Medulla oblongata (tissue), 1 donor: ENCODE results near the gene CDH22.

ENCODE experiments used
- DNase-seq: peaks from one replicate; pipeline ENCODE4 v3.0.0-alpha.2; 2015; ENCODE audit errors: extremely low spot score

CDH22 gene

DNA sequence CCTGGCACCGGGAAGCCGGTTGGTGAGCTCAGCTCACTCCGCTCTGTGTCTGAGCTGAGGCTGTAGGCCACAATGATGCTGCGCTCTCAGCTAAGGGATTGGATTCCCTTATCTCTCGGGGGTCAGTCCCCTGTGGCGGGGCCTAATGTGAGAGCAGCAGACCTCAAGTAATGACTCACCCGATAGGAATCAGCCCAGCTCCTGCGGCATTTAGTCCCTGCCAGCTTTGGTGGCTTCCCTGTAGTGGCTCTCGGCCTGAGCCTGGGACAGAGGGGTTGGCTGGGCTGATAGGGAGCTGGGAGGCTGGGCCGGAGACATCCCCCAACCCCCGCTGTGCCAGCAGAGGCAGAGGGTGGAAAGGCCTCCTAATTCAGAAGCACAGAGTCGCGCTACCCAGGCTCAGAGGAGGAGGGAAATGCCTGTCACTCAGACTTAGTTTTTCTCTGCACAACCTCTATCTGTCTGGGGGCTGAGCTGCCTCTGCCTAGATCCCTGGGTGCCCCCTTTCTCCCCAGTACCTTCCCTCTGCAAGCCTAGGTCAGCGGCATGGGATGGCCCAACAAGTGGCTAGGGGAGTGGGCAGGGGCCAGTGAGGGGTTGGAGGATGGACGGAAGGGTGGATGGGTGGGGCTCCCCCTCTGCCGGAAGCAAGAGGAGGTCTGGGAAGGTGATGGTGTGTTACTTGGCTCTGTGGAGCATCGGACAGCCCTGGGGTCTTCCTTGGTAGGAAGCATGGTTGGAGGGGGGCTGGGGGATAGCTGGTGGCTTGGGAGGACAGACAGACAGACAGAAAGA lies 92.2 kb downstream of the CDH22 start:
- no peak for DNase-seq

DNA sequence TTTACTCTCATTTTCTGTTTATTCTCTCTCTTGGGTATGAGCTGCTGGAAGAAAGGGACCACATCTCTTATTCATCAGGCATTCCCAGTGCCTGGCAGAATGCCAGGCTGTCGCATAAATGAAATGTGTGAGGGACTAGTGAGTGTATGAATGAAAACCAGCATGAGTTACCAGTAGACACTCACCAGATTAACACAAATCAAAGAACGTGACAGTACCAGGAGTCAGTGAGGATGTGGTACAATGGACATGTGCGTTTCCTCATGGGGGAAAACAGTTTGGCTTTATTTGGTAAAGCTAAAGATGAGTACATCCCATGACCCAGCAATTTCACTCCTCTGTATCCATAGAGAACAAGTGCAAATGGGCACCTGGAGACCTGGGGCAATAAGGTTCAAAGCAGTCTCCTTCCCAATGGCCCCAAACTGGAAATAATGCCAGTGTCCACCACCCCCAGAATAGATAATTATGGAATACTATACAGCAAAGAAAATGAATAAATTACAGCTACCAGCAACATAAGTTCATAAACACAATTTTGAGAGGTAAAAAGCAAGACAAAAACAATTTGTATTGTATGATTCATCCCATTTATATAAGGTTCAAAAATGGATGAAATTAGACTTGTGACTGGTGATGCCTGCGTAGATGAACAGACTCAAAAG lies 93.3 kb downstream of the CDH22 start:
- peak; percentile 54 for DNase-seq

DNA sequence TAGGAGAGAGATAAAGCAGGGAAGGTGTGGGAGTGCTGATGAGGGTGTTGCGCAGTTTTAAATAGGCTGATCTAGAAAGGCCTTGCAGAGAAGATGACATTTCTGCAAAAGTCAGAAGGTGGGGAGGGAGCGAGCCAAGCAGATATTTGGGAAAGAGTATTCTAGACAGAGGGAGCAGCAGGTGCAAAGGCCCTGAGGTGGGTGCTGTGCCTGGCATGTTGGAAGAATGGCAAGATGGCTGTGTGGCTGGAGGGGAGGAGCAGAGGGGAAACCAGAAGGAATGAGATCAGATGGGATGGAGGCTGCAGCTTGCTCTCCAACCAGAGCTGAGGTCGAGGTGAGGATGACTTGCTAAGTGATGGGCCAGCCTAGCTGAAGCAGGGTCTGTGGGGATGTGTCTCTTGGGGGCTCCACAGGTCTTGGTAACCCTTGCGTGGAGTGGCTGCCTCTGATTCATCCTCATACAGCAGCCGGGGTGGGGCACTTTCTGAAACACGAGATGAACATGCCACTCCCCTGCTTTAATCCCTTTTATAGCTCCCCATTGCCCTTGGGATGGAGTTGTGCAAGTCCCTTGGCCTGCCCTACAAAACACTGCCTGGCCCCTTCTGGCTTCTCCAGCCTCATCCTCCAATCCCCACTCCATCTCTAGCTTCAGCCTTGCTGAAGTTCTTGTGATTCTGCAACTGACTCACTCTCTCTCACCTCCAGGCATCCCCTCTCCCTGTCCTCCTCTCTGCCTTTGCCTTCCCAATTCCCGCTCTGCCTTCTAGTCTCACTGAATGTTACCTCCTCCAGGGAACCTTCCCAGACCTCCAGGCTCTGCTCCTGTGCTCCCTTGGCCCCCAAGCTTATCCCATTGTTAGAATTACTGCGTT lies 94.1 kb downstream of the CDH22 start:
- DNase-seq, result no peak

DNA sequence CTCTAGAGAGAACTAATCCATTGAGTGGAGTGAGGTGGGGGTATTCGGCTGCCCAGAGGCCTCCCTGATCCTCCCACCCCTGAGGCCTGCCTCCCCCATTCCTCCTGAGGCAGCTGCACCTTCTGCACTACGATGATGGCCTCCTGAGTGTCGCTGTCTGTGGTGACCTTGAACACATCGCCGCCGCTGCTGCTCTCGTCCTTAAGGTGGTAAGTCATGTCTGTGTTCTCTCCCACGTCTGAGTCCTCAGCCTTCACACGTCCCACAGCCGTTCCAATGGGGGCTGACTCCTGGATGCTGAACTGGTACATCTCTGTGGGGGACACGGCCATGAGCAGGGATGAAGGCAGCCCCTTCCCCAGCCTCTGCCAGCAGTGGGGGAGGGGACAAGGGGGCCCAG lies 95.4 kb downstream of the CDH22 start:
- DNase-seq, result no peak

DNA sequence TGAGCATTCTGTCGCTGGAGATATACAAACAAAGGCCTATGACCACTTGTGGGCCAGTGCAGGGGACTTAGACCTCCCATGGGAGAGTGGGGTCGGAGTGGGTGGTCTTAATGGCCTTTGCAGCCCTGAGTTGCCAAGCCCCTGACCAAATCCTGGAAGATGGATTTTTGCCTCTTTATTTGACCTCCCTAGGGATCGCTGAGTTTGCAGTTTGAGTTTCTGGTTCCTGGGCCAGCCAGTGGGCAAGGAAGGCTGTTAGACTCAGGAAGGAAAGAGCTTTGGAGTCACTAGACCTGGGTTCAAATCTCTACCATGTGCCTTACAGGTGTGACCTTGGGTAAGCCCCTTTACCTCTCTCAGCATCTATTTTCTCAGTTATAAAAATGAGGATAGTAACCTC lies 96.0 kb downstream of the CDH22 start:
- DNase-seq, result no peak

DNA sequence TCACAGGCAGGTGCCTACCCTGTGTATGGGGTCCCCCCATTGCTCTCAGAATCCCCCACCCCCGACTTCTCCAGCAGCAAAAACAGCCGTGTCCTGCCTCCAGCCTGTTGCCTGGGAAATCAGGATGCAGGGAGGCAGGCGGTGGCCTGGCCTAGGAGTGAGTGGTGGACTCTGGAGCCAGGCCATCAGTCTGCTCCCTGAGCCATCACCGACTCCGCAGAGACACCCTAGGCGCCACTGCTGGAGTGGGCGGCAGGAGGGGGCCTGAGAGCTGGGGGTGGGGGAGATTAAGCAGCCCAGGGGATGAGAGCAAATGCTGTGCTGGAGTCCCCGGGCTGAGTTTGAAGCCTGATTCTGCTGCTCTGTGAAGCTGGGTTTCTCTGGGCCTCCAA lies 97.0 kb downstream of the CDH22 start:
- no peak for DNase-seq

DNA sequence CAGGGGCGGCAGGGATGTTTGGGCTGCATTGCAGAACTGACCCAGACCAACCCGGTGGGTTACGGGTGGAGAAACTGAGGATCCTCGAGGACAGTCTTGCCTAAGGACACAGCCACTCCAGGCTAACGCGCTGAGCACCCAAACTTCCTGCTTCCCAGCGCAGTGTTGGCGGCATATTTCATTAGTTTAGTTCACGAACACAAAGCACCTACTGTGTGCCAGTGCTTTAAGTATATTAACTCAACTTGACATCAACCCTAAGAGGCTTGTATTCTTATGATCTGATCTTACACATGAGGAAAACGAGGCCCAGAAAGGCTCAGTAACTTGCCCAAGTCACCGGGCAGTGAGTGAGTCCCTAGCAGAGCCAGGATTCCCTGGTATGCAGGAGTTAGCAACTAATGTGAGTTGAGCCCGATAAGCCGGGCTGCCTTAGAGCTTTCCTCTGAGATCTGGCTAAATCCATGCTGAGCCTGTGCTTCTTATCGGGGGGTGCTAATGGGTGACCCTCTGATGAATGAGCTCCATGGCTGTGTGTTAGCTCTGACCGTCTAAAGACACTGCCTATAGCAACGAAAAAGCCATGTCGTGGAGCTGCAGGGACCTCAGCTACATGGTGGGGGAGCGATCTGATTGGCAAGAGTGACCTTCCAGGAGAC lies 97.5 kb downstream of the CDH22 start:
- no peak for DNase-seq

DNA sequence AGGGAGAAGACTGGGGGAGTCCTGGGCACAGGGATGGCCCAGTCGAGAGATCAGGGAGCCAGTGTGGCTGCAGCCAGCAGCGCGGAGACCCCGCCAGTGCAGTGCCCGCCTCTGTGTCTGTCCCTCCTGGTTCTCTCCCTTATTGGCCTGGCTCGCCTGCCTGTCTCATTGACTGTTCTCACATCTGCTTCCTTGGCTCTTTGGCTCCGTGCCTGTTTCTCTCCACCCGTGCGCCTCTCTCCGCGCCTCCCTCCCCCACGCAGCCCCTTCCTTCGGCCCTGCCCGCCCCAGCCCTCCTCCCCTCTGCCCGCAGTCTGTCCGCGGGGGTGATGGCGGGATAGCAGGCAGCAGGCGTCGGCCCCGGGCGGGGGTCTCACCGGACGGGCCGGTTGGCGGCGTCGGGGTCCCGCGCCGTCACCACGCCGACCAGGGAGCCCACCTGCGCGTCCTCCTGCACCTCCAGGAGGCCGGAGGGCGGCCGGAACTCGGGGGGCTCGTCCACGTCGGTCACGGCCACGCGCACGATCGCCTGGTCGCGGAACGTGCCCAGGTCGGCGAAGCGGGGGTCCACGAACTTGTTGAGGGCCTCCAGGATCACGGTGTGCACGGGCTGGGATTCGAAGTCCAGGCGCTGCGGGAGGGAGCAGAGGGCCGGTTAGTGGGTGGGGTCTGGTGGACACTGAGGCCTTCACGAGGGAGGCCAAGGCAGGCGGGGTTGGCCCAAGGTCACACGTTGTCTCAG lies 98.2 kb downstream of the CDH22 start:
- DNase-seq, result no peak

DNA sequence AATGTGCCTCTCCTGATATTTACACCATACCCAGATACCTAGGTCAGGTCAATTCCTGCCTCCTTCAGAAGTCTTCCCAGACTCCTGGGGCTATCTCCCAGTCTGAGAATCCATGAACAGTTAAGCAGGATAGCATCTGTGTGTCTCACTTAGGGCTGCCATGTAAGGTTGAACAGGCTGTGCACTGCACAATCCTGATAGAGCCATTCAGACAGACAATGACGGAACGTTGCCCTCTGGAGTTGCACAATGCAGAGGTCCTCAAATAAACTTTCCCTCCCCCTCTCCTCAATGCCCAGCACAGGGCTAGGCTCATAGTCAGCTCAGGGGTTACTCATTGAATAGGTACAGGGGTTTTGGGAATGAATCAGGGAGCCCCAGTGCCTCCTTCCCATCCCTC lies 100.5 kb downstream of the CDH22 start:
- DNase-seq, result no peak

DNA sequence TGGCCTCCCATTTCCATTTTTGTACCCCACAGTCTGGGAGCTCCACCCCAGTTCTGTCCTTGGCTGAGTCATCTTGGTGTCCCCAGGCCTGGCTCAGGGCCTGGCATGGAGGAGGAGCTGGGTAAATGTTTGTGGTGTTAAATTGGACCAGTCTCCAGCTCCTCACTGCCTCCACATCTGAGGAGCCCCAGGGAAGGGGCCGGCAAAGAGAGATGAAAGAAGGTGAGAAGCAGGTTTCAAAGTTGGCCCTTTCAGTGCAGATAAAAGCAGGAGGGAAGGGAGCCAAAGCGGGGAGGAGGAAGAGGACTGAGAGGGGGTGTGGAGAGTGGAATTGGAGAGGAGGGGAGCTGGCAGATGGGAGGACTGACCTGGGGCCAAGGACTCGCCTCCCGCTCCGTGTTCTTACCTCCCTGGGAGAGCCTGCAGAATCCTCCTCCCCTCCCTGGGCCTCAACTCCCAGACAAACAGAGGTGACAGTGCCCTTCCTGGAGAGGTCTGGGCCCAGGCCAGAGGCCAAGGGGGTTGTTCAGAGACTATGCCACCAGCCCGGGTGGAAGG lies 101.2 kb downstream of the CDH22 start:
- DNase-seq, result no peak

DNA sequence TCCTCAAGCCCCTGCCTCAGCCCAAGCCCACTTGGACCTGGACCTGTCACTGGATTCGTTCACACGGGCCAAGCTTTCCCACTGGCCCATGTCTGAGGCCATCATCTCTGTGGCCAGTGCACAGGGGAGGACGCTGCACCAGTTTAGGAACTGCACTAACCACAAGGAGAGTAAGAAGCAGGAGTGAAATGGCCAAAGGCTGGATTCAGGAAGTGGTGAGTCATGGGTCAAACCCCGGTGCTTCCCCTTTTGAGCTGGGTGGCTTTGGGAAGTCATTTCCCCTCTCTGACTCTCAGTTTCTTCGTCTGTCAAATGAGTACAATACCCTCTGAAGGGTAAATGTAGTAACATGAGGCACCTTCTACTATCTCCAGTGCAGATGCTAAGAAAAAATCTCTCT lies 102.3 kb downstream of the CDH22 start:
- DNase-seq, result peak; percentile 84

DNA sequence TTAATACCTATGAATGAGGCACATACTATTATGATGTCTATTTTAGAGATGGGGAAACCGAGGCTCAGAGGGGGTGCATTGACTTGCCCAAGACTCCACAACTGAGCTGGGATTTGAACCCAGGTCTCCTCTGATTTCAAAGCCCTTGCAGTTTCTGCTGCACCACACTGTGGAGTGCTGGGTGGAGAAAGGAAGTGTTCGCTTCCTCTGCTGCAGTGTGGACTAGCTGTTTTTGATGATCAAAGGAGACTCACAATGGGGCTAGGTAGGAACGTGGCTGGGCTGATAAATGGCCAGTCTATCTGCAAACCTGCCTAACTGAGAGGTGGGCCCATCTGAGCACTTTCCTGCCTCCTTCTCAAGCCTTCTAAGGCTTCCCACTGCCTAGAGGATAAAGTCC lies 102.9 kb downstream of the CDH22 start:
- DNase-seq, result no peak

DNA sequence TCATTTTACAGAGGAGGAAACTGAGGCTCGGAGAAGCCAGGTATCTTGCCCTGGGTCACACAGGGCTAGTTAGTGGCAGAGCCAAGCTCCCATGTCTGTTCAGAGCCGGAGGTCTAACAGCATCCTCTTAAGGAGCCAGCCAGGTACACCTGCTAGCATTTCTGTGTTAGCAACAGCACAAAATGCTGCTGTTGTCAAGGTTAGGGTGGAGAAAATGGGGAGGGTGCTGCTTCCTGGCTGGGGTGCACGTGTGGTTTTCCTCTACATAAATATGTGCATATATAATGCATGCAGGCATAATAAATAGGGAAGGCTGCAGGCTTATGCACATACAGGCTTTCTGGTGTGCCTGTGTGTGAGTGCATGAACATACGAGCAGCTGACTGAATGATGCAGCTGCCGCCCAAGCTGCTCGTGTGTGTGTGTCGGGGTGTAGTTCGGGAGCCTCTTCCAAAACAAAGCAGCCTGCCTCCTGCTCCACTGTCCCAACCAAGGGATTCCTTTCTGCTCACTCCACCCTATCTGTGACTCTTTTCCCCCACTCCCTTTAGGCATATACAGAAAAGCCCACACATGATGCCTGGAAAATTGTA lies 103.6 kb downstream of the CDH22 start:
- no peak for DNase-seq

DNA sequence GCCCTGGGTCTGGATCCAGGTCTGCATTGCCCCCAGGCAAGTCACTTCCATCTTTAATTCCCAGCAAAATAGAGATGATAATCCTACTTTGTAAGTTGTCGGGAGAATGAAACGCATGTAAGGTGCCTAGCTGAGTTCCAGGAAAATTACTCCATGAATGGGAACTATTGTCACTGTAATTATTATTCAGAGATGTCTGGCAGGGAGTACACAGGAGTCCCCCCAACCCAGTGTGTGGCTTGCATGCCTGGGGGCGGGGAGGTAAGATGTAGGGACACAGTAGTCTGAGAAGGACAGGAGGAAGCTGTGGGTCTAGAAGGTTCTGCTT lies 104.8 kb downstream of the CDH22 start:
- DNase-seq, result no peak

DNA sequence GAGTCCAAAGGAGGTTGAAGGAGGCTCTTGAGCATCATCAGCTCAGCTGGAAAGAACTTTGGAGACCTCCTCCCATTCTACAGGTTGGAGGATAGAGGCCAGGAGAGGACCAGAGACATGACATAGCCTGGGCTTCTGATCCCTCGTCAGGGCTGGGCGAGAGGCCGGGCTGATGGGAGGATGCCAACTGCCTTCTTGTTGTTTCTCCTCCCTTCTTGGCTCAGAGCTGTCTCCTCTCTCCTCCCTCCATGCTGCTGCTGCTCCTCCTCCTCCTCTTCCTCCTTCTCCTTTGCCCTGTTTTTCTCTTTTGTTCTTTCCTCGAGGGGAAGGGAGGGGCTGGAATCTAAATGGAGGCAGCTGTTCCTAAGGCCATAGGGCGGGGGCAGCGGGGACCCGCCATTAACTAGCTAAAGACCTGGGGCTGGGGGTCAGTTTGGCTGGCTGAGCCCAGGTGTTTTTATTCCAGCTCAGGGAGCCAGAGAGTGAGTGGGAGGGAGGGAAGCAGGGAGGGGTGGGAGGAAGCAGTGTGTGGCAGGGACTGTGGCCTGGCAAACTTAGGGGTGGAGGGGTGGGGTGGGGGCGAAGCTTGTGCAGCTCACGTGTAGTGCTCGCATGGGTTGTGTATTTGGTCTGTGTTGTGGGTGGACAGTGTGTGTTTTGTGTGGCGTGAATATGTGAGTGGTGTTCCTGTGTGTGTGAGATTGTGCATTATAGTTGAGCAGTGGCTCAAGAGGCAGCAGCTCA lies 105.4 kb downstream of the CDH22 start:
- peak; percentile 58 for DNase-seq

DNA sequence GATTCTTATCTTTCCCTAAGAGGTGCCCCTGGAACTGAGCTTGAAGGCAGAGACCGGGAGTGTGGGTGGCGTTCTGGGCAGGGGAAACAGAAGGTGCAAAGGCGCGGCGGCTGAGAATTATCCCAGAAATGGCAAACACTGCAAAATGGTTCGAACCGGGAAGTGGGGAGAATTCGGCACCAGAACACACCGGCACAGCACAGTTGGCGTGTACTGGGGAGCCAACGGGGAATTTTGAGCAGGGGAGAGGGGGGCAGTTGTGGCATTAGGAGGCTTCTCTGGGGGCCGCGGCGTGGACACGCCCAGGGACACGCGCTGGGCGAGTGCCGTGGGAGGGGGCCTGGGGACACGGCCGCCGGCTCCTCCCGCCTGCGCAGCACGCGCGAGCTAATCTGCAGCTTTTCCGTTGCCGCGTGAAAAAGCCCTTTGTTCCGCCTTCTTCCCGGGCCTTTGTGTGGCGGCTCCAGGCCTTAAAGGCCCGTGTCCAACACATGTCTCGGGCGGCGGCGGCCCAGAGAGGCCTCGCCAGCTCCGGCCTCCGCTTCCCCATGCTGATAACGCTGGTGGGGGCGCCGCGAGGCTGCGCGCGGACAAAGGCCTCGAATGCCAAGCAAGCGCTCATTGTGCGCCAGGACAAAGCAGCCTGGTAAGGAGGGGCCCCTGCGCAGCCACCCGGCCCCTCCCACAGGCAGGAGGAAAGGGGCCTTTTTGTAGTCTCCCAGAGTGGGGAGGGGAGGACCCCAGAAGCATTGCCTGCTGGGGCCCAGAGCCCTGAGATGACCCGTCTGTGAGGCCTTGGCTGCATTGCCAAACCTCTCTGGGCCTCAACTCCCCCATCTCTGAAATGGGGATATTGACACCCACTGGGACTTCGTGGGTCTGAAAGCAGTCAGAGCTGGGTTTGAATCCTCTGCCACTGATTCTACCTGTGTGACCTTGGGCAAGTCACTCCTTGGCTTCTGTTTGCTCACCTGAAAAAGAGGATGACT lies 107.4 kb downstream of the CDH22 start:
- DNase-seq, result peak; percentile 74

DNA sequence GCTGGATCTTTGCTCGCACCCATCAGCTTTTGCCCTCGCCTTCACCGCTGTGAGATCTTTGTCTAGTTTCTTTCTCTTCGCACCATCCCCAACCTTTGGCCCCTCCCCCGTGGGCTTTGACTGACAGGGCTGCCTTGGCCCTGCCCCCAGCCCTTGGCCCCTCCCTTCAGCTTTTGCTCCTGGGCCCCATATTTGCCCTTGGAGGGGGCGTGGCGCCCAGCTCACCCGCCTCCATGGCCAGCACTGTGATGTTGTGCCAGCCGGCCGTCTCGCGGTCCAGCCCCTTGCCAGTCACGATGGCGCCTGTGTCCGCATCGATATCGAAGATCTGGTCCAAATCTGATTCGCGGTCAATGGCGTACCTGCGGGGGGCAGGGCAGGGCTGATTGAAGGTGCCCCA lies 109.1 kb downstream of the CDH22 start:
- DNase-seq, result no peak

DNA sequence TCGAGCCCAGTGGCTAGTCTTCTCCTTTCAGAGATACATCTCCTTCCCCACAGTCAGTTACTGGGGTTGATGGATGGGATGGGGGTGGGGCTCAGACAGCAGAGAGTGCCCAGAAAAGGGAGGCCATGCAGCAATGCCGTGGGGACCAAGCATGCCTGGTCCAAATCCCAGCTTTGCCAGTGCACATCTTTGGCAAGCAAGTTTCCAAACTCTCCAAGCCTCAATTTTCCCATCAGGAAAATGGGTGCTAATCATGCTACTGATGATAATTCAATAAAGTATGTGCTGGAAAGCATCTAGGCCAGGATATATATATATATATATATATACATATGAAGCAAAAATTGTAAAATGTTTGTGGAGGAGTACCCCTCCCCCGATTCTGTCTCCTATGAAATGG lies 111.3 kb downstream of the CDH22 start:
- no peak for DNase-seq
